ENCODE results near the gene PDPN.

DNA sequence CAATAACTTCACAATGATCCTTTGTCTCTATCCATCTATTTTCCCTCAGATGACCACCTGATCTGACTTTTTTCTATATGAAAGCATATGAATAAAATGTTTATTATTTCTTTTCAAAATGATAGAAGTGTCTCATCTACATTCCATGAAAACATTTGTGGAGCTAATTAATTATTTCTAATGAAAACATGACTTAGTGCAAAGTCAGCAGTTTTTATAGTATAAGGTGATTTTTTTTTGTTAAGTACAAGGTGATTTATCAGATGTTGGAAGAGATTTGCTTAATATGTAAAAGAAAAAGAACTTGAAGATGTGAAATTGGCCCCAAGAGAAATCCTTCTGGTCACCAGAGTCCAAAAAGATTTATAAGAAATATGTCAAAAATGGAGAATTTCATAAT lies 43.5 kb downstream of the PDPN start:
- TF ChIP-seq, protein P1, sequence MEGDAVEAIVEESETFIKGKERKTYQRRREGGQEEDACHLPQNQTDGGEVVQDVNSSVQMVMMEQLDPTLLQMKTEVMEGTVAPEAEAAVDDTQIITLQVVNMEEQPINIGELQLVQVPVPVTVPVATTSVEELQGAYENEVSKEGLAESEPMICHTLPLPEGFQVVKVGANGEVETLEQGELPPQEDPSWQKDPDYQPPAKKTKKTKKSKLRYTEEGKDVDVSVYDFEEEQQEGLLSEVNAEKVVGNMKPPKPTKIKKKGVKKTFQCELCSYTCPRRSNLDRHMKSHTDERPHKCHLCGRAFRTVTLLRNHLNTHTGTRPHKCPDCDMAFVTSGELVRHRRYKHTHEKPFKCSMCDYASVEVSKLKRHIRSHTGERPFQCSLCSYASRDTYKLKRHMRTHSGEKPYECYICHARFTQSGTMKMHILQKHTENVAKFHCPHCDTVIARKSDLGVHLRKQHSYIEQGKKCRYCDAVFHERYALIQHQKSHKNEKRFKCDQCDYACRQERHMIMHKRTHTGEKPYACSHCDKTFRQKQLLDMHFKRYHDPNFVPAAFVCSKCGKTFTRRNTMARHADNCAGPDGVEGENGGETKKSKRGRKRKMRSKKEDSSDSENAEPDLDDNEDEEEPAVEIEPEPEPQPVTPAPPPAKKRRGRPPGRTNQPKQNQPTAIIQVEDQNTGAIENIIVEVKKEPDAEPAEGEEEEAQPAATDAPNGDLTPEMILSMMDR (IDR thresholded peaks at IDR 0.05), result no peak
- TF ChIP-seq POLR2A (IDR thresholded peaks at IDR 0.05), result no peak
